ENCODE data around the gene UVRAG.
"Not testable (repeated sequence)": the region's sequence is repeated elsewhere in the genome, so short reads cannot be mapped to it uniquely, and the experiment has no call there.

Gene UVRAG

GRCh38 chr11:76033699-76034098 lies 218.7 kb downstream of the UVRAG start:
- no peak for DNase-seq

DNA sequence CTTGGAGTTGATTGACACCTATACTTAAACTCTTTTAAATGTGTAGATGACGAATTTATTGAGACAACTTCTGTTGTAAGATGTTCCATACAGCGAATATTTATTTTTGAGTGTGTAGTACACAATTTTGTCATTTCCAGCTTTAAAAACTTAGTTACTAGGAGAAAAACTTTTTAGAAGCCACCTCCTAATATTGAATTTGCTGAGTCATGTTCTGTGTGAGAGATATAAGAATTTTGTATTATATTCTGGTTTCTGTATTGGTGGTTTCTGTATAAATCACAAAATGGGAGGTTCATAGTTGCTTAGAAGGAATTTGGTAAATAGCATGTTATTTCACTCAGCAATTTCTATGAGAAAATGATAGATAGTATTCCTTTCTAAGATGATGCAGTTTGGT lies 220.0 kb downstream of the UVRAG start:
- no peak for DNase-seq

- DNase-seq: no peak
Observed at GRCh38 chr11:76038608-76039007, 223.6 kb downstream of the UVRAG start.

GRCh38 chr11:76041208-76041607 lies 226.2 kb downstream of the UVRAG start:
- DNase-seq: no peak

GRCh38 chr11:76044750-76045320 lies 229.8 kb downstream of the UVRAG start:
- DNase-seq: no peak

- DNase-seq: no peak
Observed at GRCh38 chr11:76047231-76047630, 232.2 kb downstream of the UVRAG start.

GRCh38 chr11:76047766-76048165 lies 232.8 kb downstream of the UVRAG start:
- no peak for DNase-seq

- DNase-seq: no peak
Observed at GRCh38 chr11:76048763-76049162, 233.8 kb downstream of the UVRAG start.

DNA sequence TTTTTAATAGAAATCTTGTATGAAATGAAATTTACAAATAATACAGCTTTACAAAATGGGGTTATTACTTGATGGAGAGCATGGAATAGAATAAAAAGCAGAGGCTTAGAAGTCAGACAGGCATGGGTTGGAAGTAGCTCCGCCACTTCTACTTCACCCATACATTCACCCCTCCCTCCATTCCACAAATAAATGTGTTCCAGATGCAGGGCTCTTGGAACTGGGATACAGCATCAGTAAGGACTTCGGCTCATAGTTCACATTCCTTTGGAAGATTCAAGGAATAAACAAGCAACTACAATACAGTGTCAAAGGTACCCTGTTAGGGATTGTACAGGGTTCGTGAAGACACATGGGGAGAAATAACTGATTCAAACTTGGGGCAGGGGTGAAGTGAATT lies 234.5 kb downstream of the UVRAG start:
- no peak for DNase-seq

DNA sequence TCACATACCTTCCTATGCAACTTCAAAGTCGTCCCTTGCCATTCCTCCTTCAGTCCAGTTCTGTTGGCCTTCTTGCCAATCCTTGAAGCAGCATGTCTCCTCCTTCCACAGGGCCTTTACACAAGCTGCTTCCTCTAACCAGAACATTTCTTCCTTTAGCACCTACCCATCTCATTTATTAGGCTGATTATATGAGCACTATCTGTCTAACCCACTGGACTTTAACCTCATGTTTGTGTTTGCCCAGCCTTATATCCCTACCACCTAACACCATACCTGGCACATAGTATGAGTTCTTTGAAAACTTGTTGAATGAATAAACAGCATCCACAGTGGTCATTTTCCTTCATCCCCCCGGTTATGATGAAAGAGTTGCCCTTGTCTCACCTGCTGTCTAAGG lies 236.9 kb downstream of the UVRAG start:
- DNase-seq: no peak

DNA sequence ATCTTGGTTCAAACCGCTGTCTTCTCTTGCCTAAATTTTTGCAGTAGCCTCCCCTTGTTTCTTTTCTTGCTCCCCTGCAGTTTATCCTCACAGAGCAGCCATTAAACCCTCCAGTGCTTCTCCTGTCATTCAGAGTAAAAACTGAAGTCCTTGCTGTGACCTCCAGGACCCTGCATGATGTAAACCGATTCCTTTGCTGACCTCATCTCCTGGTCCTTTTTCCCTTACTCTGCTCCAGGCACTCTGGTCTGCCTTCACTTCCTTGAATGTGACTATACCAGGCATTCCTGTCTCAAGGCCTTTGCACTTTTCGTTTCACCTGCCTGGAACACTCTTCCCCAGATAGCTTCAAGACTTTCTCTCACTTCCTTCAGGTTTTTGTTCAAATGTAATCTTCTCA lies 239.3 kb downstream of the UVRAG start:
- no peak for DNase-seq

GRCh38 chr11:76056876-76057275 lies 241.9 kb downstream of the UVRAG start:
- DNase-seq: no peak

GRCh38 chr11:76060475-76061036 lies 245.5 kb downstream of the UVRAG start:
- not testable (repeated sequence) for DNase-seq

DNA sequence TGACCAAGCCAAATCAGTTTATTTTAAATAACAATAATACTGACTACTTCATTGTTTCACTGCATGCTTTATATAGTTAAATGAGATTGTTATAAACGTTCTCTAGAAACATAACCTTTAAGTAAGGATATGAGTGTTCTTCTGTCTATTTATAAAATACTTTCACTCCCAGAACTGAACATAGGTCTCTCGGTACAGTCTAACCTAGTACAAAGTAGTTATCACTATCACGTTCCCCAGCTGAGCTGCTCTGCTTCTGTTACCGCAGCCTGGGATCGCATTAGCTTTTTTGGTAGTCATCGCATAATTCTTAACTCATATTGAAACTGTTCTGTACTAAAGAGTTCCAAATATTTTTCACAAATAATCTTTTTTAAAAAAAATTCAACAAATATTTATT lies 247.7 kb downstream of the UVRAG start:
- DNase-seq: no peak

- DNase-seq: no peak
Observed at GRCh38 chr11:76064192-76064591, 249.2 kb downstream of the UVRAG start.

DNA sequence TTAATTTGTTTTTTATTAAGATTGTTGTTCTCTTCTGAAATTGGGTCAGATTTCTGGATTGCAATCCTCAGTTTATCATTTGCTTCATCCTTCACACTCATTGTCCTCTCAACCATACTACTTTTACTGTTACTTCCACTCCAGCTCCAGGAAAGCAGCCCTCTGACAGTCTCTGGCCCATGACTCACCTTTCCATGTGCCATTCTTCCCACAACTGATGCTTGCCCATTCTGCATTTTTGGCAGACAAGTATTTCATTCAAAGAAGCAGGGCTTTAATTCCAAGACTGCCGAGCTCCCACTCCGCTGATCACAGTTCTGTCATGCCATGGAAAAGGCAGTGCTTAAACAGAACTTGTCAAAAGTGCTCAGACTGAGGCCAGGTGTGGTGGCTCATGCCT lies 252.1 kb downstream of the UVRAG start:
- no peak for DNase-seq

DNA sequence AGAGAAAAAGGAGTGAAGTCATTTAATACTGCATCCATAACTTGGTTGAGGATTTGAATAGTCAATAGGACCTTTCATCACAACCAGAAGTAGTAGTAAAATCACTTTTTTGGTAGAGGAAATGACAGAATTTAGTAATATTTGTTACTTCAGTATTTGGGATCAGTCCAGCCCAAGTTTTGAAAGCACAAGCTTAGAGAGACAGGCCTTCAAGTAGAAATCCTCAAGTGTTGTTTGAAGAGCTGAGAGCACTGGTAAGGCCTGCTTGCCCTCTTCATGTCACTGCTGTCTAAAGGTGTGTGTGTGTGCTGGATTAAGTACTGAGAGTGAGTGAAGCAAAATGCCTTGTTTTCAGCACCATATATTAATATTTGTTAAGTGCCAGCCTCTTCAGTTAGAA lies 254.0 kb downstream of the UVRAG start:
- DNase-seq: no peak

- no peak for DNase-seq
Observed at GRCh38 chr11:76071090-76071489, 256.1 kb downstream of the UVRAG start.

DNA sequence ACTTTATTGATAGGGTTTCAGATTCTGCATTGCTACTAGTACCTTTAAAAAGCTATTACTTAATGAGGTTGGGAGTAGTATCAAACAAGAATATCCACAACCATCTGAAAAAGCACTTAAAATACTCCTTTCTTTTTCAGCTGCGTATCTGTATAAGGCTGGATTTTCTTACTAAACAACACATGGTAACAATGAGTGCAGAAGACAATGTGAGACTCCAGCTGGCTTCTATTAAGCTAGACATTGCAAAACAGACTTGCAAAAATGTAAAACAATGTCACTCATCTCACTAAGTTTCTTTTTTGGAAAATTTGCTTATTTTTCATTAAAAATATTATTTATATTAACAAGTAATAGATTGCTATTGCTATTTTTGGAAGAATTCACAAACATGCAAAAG lies 258.7 kb downstream of the UVRAG start:
- no peak for DNase-seq

DNA sequence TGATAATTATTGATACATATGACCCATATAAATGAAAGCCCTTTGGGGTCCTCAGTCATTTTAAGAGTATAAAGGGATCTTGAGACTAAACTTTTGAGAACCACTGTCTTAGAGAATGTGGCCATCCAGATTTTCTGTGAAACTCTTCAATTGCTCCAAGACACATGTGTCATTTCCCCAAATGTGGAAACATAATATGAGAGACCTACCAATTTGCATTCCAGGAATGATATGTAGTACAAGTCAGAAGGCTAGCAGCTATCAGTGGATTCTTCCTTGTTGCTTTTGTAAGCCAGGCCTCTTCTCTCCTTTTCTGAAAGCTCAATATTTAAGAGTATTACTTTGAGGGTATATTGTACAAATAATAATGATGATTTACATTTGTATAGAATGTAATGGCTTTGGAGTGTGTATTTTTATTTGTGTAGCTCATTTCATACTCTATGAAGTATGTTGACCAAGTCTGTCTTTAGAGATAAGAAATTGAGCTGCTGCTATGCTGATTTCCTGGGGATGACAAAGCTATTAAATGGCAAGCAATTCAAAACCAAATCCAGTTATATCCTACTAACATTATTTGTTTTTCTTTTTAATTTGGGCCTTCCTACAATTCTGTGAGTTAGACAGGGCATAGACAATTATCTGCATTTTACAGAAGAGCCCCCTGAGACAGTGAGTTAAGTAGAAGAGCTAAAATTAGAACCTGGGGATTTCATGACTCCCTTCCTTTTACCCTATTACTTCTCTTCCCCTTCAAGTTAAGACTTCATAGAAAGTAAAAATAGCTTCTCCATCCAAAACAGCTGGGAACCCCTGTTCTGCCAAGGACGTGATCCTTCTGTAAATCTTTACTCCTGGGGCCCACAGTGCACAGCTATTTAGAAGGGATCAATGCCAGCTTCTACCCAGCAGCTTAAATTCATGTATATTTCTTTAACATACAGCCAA lies 259.4 kb downstream of the UVRAG start:
- DNase-seq: peak in 1 of 2 experiments; percentile 10

GRCh38 chr11:76075716-76076115 lies 260.7 kb downstream of the UVRAG start:
- DNase-seq: no peak

DNA sequence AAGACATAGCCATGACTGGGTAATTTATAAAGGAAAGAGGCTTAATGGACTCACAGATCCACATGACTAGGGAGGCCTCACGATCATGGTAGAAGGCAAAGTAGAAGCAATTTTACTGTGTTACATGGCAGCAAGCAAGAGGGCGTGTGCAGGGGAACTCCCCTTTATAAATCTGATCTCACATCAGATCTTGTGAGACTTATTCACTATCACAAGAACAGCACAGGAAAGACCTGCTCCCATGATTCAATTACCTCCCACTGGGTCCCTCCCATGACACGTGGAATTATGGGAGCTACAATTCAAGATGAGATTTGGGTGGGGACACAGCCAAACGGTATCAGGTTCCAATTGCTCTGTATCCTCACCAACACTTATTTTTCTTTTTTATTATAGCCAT lies 261.2 kb downstream of the UVRAG start:
- DNase-seq: not testable (repeated sequence)

- no peak for DNase-seq
Observed at GRCh38 chr11:76076749-76077148, 261.7 kb downstream of the UVRAG start.

DNA sequence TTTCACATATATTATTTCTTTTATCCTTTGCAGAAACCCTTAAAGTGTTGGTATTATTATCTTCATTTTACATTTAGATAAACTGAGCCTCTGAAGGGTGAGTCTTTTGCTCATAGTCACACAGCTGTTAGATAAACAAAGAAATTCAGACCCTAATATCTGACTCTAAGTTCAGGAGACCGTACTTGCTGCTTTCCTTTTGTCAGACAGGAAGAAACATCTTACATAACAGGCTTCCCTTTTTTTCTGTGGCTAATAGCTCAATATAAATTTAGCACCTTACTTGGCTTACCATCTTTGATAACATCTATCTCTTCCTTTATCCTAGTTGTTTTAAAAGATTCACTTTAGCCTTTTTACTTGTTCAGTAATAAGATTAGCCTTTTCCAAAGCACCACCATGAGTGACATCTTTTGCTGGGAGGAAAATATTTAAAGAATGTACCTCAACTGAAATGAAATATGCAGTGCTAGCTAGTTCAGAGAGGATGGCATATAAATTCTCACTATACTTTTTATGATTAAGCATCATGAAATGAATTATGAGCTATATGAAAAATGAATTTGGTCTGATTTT lies 262.7 kb downstream of the UVRAG start:
- peak in 1 of 2 experiments; percentile 16 for DNase-seq

All from SW 1271 (cell line).